Osteoblast (primary cell): ENCODE measurements around the gene TGFBI. TPM values are rescaled to one million over a fixed set of nuclear protein-coding genes. Genes with fewer than 3 reads are reported as not detected.

ENCODE experiments used
- DNase-seq: peaks from one replicate; pipeline ENCODE4 v3.0.0; 2011; ENCODE audit warnings: low spot score, mixed read lengths; ENCODE audit not compliant: insufficient read length; ENCODE audit errors: missing footprints
- H2AFZ ChIP-seq: 2 replicates; pipeline ENCODE4 v1.6.0; 2011; ENCODE audit warnings: mild to moderate bottlenecking, low read length
- H3K27ac ChIP-seq: 2 replicates; pipeline ENCODE4 v1.5.1; 2011; ENCODE audit warnings: mild to moderate bottlenecking, low read depth, low read length, moderate library complexity
- H3K27me3 ChIP-seq: 2 replicates; pipeline ENCODE4 v1.6.0; 2012; ENCODE audit warnings: mild to moderate bottlenecking, control low read depth, inconsistent platforms, low read length, moderate library complexity; ENCODE audit not compliant: insufficient read depth
- H3K36me3 ChIP-seq: 2 replicates; pipeline ENCODE4 v1.5.1; 2011; ENCODE audit warnings: mild to moderate bottlenecking, low read length, control low read depth, moderate library complexity; ENCODE audit not compliant: insufficient read depth
- H3K4me1 ChIP-seq: 2 replicates; pipeline ENCODE4 v1.5.1; 2011; ENCODE audit warnings: mild to moderate bottlenecking, low read length, control low read depth, moderate library complexity; ENCODE audit not compliant: insufficient read depth
- H3K4me2 ChIP-seq: 2 replicates; pipeline ENCODE4 v1.6.0; 2011; ENCODE audit warnings: mild to moderate bottlenecking, low read length; ENCODE audit not compliant: insufficient read depth
- H3K4me3 ChIP-seq: fragments of 200-600 bp; sonication (generic); 3 replicates; pipeline ENCODE4 v1.5.1; 2012; ENCODE audit warnings: mild to moderate bottlenecking, low read length, inconsistent platforms; ENCODE audit not compliant: insufficient read depth
- H3K79me2 ChIP-seq: 2 replicates; pipeline ENCODE4 v1.6.0; 2012; ENCODE audit warnings: mild to moderate bottlenecking, low read length, control low read depth, inconsistent platforms; ENCODE audit not compliant: insufficient read depth
- H3K9me3 ChIP-seq: 2 replicates; pipeline ENCODE4 v1.5.1; 2011; ENCODE audit warnings: low read depth, low read length, control low read depth
- H4K20me1 ChIP-seq: 2 replicates; pipeline ENCODE4 v1.6.0; 2012; ENCODE audit warnings: mild to moderate bottlenecking, low read length, control low read depth; ENCODE audit not compliant: insufficient read depth
- total RNA-seq: library from RNA; depleted of rRNA; stranded (reverse); fragments of >200 nt; gene quantifications from 2 replicates; pipeline ENCODE4 v1.2.3, GENCODE V29; 2012
- TF ChIP-seq, protein P1 (sequence below): IDR thresholded peaks from 2 replicates; pipeline ENCODE4 v1.5.1; 2011; ENCODE audit warnings: mild to moderate bottlenecking, low read depth, low read length, moderate library complexity; ENCODE audit errors: extremely low read depth

The TGFBI gene
- total RNA-seq, 1 donor: 1,700 TPM

DNA sequence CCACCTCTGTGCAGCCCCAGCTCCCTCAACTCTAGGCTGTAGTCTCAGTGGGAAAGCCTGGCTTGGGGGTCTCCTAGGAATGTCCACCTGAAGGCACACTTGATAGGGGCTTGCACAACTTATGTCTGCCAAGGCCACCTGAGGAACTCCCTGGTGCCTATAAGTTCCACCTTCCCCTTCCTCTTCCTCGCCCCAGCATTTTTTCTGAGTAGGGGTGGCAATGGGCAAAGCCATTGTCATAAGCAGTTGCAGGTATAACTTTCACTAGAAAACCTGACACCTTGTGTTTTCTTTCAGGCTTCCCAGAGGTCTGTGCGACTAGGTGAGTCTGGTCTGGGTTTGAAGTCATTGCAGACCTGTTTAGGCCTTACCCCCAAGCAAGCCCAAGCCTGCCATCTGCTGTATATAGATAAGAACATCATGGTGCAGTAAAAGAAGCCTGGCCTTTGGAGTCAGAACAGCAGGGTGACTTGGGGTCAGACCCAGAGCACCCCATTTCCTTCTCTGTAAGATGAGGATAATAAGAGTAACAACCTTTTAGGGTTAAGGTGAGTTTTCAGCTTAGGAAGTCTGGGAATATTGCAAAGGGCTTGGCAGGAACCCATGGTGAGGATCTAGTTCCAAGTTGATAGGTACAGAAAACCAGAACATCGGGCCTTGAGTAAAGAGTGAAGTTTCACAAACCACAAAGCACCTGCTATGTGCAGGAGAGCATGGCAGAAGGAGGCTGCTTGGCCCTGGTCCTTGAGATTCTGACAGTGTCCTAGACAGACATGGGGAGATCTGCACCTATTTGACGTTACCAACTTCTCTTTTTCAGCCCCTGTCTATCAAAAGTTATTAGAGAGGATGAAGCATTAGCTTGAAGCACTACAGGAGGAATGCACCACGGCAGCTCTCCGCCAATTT lies 33.8 kb downstream of the TGFBI start:
- Histone ChIP-seq H3K4me2 (no peak overlapping the region), H3K27me3 (no peaks in the 10 kb centered on the region), H3K9me3 (no peaks in the 10 kb centered on the region), H3K27ac (no peak overlapping the region), H3K79me2 (no peaks in the 10 kb centered on the region), H4K20me1 (no peaks in the 10 kb centered on the region), H3K4me3 (no peak overlapping the region), H3K4me1 (peaks cover 27% of the 10 kb centered on the region), H2AFZ (no peak overlapping the region), H3K36me3 (peaks cover 74% of the 10 kb centered on the region)
- TF ChIP-seq, protein P1, sequence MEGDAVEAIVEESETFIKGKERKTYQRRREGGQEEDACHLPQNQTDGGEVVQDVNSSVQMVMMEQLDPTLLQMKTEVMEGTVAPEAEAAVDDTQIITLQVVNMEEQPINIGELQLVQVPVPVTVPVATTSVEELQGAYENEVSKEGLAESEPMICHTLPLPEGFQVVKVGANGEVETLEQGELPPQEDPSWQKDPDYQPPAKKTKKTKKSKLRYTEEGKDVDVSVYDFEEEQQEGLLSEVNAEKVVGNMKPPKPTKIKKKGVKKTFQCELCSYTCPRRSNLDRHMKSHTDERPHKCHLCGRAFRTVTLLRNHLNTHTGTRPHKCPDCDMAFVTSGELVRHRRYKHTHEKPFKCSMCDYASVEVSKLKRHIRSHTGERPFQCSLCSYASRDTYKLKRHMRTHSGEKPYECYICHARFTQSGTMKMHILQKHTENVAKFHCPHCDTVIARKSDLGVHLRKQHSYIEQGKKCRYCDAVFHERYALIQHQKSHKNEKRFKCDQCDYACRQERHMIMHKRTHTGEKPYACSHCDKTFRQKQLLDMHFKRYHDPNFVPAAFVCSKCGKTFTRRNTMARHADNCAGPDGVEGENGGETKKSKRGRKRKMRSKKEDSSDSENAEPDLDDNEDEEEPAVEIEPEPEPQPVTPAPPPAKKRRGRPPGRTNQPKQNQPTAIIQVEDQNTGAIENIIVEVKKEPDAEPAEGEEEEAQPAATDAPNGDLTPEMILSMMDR: peak; percentile 52
- DNase-seq: no peak

DNA sequence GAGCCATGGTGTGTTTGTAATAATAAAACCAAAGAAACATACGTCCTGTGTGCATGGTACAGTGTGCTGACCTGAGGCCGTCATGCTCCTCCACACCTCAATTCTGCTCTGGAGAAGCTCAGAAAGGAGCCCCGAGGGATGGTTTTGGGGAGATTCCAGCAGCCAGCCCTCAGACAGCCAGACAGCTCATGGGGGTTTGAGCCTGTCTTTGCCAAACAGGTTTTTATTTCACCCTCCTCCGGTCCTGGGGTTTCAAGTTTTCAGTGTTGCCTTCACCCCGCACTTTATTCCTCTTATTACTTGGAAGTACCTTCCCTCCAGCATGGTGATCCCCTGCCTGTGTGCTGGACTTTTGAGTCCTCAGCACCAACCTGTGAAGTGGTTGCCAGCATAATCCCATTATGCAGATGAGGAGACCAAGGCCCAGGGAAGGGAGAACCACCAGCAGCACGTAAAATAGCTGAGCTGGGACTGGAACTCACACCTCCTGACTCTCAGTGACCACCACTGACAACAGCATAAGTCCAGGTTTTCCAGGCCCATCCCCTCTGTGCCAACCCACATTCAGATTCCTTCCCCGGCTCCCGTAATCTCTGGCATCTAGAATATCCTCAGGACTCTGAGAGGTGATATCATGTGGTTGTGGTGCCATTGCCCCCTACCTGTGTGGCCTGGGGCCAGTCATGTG lies 35.1 kb downstream of the TGFBI start:
- no peak for DNase-seq
- TF ChIP-seq, protein P1: no peak
- Histone ChIP-seq H4K20me1 (no peaks in the 10 kb centered on the region), H3K4me3 (no peak overlapping the region), H3K27me3 (no peaks in the 10 kb centered on the region), H3K9me3 (no peaks in the 10 kb centered on the region), H3K27ac (peak overlapping the region; percentile 22), H3K4me2 (no peak overlapping the region), H3K4me1 (peaks cover 14% of the 10 kb centered on the region), H3K36me3 (peaks cover 73% of the 10 kb centered on the region), H3K79me2 (no peaks in the 10 kb centered on the region), H2AFZ (no peak overlapping the region)

DNA sequence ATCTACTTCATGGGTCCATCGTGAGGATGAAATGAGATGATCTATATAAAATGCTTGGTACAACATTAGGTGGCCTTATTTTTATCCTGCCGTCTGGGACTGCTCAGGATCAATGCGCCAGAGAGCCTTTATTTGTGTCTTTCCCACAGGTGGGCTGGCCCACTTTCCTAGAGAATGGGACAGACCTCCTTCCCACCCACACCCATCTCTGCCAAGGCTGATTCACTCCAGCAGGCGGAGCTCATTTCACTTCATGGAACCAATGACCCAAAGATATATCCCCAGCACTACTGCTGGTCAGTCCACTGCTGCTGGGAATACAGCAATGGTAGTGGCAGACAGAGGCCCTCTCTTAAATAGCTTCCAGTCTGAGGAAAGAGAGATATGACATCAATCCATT lies 35.7 kb downstream of the TGFBI start:
- H3K27me3 ChIP-seq: no peaks in the 10 kb centered on the region
- no peak overlapping the region for H3K4me2 ChIP-seq
- H2AFZ ChIP-seq: no peak overlapping the region
- H3K79me2 ChIP-seq: no peaks in the 10 kb centered on the region
- H3K4me1 ChIP-seq: peaks cover 9% of the 10 kb centered on the region
- H3K9me3 ChIP-seq: no peaks in the 10 kb centered on the region
- no peak overlapping the region for H3K4me3 ChIP-seq
- H3K27ac ChIP-seq: no peak overlapping the region
- peaks cover 67% of the 10 kb centered on the region for H3K36me3 ChIP-seq
- TF ChIP-seq, protein P1: peak; percentile 39
- no peak for DNase-seq
- no peaks in the 10 kb centered on the region for H4K20me1 ChIP-seq

DNA sequence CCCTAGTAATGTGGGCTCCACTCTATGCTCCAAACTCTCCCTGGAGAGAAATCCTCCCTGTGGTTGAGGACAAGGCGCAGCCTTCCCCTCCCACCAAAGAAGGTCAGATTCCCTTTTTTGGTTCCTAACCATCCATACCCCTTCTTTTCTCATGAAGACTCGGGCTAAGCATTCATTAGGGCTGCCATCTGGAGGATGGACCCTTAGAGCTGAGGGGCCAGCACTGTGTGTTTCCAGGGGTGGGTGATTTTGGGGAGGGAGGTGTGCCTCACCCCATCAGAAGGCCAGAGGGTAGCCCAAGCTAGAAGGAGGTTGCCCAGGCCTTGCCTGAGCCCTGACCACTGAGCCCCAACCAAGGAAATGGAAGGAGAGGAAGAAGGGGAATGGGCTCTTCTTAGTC lies 36.8 kb downstream of the TGFBI start:
- DNase-seq: no peak
- no peak overlapping the region for H3K4me2 ChIP-seq
- H3K4me3 ChIP-seq: no peak overlapping the region
- peaks cover 67% of the 10 kb centered on the region for H3K36me3 ChIP-seq
- H3K79me2 ChIP-seq: no peaks in the 10 kb centered on the region
- H3K27me3 ChIP-seq: no peaks in the 10 kb centered on the region
- peaks cover 4% of the 10 kb centered on the region for H3K4me1 ChIP-seq
- H4K20me1 ChIP-seq: peaks cover 2% of the 10 kb centered on the region
- H2AFZ ChIP-seq: no peak overlapping the region
- TF ChIP-seq, protein P1: no peak
- H3K9me3 ChIP-seq: no peaks in the 10 kb centered on the region
- no peak overlapping the region for H3K27ac ChIP-seq
